HG03045 (cell line): Measurements from ENCODE around the gene AZI2.

Experiments
- ATAC-seq: cut with Tn5 transposase; IDR thresholded peaks from one replicate; pipeline ENCODE4 v1.9.1; 2021; ENCODE audit warnings: mild to moderate bottlenecking, moderate library complexity; ENCODE audit not compliant: unreplicated experiment

The AZI2 gene

DNA sequence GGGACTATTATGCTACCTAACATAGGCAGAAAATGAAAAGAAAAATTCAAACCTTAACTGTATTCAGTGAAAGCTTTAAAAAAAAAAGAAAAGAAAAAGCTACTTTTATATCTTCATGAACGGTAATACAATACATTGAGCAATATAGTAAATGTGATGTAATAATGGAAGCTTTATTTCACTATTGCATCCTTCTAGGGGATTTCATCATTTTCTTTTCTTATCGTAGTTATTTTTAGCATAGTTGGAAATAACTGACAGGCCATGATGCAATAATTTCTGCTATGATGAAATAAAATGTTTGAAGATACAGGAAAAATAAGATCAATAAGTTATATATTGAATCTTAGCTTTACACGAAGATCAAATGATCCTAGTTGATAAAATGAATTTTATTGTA, 40.4 kb downstream of the AZI2 start:
- no peak for ATAC-seq

DNA sequence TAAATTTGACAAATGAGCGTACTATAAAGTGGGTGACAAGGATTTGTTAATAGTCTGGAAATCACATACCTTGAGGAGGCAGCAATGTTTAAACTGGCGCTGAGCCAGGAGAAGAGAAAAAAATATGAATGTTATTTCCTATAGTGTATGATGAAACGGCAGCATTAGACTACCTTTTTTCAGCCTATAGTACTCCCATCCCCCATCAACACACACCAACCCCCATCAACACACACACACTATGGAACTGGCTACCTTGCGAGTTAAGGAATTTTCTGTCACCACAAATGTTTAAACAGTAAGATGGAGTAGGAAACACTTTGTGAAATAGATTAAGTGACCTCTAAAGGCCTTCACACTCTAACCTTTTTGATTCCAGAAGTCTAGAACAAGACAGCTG, 46.9 kb downstream of the AZI2 start:
- no peak for ATAC-seq

DNA sequence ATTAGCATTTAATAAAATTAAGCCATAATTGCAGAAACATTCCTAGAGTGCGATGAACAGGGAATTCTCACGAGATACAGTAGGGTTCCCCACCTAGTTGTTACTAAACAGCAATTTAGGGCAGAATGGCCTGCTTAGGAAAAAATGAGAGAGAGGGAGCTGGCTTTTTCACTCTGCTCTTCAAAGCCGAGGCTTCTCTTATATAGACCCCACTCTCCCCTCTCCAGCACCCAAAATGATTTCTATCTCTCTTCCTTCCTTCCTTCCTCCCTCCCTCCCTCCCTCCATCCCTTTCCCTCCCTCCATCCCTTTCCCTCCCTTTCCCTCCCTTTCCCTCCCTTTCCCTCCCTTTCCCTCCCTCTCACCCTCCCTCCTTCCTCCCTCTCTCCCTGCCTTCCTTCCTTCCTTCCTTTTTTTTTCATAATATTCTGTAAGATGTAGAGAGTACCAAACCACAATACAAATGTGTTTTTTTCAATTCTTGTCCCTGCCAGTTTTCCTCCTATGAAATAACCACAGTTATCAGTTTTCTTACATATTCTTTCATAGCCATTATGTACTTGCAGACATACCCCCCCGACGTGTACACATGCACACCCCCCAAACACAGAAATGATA, 48.2 kb downstream of the AZI2 start:
- no peak for ATAC-seq

DNA sequence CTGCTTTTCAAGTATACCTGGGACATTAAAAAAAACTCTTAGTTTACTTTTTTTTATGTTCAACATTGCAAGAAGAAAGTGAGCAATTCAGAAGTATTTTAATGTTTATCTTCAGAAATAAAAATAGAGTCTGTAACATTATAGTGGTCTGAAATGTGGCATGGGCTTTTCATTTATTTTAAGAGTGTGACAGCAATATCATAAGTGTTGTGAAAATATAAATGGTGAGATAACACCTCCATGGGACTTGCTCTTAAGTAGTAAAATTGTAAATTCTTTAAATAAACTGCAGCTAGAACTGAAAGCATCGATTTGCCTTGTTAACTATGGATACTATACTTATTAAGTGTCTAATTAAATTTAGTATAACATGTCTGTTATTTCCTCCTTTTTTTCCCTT, 48.9 kb downstream of the AZI2 start:
- ATAC-seq = no peak

DNA sequence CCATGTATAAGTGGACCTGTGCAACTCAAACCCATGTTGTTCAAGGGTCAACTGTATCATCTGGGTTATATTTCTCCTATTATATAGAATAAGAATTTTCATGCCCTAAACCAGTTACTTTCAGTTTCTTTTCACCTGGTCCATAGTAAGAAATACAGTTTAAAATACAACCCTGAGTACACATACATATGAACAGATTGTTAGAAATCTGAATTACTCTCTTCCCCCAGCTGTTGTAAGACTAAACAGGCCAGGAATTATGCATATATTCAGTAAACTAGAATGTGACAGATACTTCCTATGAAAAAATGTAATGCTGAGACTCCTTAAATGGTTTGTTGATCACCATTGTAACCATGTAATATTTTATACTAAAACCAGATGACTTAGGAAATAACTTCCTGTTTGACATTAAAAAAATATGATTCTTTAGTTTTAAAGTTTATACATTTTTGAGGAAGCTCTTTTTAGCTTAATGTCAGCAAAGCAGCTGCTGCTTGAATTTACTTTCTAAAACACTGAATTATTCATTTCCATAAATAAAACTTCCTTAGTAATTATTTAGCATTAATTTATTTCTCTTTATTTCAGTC, 52.6 kb downstream of the AZI2 start:
- ATAC-seq = no peak

DNA sequence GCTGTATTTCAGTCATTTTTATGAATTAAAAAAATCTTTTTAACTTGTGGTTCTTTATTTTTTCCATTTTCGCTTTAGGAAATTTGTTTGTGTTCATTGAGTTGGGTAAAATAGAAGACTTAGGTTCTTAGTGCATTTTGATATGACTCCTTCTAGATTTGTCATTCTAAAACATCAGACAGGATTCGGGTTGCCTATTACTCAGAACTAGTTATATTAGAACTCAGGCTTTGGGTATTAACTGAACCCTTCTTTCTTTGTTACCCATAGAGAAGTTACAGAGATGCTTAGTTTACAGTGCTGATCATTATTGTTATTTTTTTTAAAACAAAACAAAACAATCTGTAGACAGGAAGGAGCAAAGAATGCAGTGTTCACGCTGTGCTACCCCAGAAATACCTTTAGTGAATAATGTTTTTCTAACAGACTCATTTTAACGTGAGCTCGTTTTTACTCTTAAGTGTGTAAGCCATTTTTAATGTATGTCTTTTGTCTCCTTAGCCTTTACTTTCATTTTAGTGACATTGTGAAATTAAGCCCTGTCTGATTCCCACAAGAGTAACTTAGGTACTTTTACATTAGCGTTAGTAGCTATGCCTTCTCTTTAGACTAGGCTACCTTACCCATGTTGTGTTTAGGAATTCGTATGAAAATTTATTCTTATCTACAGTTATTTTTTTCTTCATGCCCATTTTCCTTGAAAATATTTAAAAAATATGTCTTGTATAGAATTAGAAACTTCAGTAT, 53.8 kb downstream of the AZI2 start:
- no peak for ATAC-seq

DNA sequence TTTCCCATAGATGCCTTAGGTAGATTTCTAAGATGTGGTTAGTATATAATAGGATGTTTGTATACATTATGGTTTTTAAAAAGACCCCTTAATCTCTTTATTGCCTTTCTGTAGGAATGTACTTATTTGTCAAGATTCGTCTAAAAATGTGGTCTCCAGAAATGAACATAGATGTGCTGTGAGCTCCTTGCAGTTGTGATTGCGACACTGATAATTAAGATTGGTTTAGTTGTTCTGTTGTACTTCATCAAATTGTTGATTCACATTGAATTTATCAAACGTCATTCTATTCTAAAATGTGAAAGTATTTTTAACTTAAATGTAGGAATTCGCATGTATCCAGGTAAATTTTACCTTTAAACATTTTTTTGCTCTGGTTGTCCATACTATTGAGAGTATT, 56.0 kb downstream of the AZI2 start:
- no peak for ATAC-seq

DNA sequence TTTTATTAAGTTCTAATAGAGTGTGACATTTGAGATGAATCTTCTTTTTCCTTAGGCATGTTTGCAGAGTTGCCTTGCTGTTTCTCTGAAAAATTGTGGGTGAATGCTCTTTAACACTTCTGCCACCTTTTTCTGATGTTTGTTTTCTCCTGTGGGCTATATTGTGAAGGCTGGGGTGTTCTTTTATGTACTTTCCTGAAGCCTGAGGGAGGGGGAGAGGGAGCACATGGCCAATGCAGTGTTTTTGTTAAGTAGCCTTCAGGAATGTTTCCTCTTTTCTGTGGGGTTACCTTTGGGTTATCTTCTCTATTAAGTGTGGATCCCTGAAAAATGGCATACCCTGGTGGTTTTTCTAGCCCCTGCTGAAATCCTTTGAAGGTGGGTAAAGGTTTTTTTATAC, 57.0 kb downstream of the AZI2 start:
- ATAC-seq = no peak

DNA sequence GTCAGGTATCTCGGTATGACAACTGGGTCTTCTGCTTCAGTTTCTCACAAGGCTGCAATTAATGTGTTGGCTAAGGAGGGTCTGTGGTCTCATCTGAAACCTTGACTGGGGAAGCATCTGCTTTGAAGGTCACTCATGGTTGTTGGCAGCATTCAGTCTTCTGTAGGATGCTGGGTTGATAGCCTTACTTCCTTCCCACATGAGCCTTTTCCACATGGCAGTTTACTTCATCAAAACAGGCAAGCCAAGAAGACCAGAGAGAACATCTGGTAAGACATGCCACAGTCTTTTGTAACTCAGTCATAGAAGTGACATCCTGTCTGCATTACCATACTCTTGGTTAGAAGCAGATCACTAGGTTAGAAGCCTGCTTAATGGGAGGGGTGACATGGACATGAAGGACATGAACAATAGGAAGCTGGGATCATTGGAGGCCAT, 57.7 kb downstream of the AZI2 start:
- ATAC-seq = no peak

DNA sequence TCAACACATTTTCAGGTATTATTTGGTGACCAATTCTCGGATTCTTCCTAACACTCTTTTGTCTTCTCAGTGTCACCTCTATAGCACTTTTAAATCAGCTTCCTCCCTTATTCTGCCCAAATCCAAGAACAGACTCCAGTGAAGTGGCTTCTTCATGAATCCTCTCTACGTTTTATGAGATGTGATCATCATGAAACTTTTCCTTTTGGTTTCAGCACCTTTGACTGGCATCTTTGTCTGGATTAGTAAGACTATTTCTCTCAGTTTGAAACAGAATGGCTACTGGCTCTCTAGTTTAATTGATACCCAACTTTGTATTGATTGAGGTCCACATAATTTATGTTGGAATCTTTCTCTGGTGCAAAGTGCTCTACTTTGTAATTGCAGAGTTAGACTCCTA, 61.6 kb downstream of the AZI2 start:
- no peak for ATAC-seq

DNA sequence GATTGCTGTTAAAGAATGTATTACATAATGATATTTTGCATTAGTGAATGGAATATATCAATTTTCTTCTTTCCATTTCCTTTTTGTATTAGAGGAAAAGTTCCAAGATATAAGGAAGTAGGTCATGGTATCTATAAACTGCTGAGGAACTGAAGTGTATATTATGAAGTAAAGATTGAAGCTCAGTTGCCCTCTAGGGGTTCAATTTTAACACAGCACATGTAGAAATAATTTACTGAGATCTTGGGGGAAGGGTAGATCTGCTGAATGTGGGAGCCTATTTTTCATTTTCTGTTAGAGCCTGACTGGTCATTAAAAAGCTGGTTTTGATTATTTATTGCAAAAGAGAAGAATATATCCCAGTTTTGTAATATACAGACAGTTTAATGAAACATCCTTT, 62.0 kb downstream of the AZI2 start:
- peak; percentile 83 for ATAC-seq

DNA sequence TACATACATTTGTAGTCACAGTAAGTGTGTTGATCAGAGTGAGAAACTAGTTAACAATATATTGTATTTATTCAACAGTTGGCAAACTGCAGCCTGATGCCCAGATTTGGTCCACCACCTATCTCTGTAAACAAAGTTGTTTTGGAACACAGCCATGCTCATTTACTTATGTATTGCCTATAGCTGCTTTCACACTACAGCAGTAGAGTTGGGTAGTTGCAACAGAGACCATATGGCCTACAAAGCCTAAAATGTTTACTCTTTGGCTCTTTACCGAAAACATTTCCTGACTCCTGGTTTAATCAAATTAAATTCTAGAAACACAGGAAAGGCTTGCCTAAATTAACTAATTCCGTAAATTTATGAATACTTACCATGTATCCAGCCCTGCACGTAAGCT, 67.8 kb downstream of the AZI2 start:
- ATAC-seq = no peak

DNA sequence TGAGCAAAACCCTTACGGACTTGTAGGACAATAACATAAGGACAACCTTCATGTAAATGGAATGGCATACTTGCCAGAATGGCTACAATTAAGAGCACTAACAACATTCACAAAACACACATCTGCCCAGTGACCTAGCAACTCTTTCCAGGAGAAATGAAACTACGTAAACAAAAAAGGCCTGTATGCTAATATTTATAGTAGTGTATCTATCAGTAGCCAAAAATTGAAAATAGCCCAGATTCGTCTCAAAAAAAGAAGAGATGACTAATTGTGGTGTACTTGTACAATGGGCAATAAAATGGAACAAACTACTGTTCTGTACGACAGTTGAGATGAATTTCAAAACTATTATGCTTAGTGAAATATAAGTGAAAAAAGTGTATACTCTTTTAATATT, 68.9 kb downstream of the AZI2 start:
- no peak for ATAC-seq

DNA sequence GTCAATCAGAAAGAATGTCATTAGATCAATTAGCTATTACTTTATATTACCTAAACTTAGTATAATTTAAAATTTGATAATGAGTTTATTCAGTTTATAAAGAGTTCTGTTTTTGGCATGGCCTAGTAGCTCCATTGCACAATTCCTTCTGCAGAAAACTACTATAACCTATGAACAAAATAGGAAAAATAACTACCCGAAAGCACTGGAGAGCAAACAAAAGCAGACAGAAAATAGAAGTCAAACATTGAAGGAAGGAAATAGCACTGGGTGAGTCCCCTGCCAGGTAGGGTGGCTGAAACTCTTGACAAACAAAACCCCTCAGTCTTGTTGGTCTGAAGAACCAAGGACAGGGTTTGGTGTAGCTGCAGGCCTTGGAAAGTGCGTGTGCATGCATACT, 69.7 kb downstream of the AZI2 start:
- ATAC-seq = no peak

DNA sequence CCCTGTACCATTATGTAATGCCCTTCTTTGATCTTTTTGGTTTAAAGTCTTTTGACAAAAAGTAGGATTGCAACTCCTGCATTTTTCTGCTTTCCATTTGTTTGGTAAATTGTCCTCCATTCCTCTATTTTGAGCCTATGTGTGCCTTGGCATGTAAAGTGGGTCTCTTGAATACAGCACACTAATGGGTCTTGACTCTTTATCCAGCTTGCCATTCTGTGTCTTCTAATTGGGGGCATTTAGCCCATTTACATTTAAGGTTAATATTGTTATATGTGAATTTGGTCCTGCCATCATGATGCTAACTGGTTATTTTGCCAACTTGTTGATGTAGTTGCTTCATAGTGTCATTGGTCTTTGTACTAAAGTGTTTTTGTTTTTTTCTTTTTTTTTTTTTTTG, 74.8 kb downstream of the AZI2 start:
- ATAC-seq = no peak
